ENCODE results near the gene NR1D2.

- TF ChIP-seq EZH2 (IDR thresholded peaks at IDR 0.05) (no peak), POLR2AphosphoS5 (IDR thresholded peaks at IDR 0.05; ENCODE audit: borderline replicate concordance, low read depth, low read length) (no peak)
These were observed 31.0 kb upstream of the NR1D2 start for GRCh38 chr3:23913873-23914743.

Measured in SK-N-MC (cell line).